HUDEP-2 (cell line): ENCODE data around the gene ST6GALNAC3.

ENCODE experiments used
- DNase-seq, 76 experiments: peaks; one replicate each; lab custom pipeline; 2025; ENCODE audit not compliant: unreplicated experiment in 76 of 76; lab: John Stamatoyannopoulos, UW

The ST6GALNAC3 gene

GRCh38 chr1:76140227-76140626, 65.7 kb downstream of the ST6GALNAC3 start:
- no peak for DNase-seq

- DNase-seq: no peak
Observed at GRCh38 chr1:76141929-76142328, 67.4 kb downstream of the ST6GALNAC3 start.

DNA sequence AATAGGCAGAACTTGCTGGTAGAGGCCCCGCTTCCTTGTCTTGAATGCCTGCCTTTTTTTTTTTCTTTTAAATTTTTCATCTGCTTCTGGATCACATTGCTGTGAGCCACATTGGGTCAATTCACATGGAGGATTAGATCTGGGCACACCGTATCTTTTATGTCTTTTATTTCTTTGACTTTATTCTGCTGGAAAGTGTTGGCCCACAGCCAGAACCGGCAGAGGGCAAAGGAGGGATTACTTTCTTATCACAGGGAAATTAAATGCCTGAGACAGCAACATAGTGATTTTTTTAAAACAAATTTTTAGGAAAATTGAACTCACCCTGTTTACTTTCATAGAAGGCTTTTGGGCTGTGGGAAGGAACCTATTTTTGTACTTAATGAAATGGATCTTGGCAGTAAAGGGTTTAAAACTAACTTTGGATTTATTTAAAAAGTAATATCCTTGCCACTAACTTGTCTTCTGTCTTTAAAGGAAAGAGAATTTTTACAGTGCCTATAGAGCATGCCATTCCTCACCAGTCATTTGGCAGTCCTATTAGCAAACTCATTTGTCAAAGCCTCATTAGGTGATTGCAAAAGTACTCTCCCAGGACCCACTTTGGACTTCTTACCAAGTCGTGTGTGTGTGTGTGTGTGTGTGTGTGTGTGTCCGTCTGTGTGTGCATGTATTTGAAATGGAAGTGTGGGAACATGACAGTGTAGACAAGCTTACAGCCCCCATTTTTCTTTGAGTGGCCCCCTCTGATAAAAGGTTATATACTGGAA, 68.4 kb downstream of the ST6GALNAC3 start:
- DNase-seq: no peak

GRCh38 chr1:76144247-76144646, 69.7 kb downstream of the ST6GALNAC3 start:
- no peak for DNase-seq

GRCh38 chr1:76145332-76145731, 70.8 kb downstream of the ST6GALNAC3 start:
- no peak for DNase-seq

- DNase-seq: no peak
Observed at GRCh38 chr1:76146184-76146583, 71.6 kb downstream of the ST6GALNAC3 start.

DNA sequence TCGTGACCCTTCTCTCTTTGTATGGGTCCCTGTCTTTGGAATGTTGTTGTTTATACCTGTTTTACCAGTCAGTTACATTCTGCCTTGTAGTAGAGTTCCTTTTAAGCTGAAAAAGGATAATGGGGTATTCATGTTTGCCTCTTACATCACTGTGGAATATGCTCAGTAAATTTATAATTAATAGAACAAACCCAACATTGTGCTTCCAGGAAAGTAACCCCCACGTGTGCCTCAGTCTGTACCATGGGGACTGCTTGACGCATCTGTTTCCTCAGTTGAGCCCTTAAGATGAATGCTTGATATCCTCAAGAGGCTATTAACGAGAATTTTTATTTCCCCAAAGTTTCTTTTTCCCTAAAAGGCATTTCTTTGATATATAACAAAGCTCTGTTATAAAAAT, 73.4 kb downstream of the ST6GALNAC3 start:
- DNase-seq: no peak

- no peak for DNase-seq
Observed at GRCh38 chr1:76148460-76148859, 73.9 kb downstream of the ST6GALNAC3 start.

- no peak for DNase-seq
Observed at GRCh38 chr1:76153841-76154205, 79.3 kb downstream of the ST6GALNAC3 start.

GRCh38 chr1:76154206-76154956, 79.8 kb downstream of the ST6GALNAC3 start:
- DNase-seq: peak in 58 of 76 experiments; percentile 3 to 78 (median 38)

DNA sequence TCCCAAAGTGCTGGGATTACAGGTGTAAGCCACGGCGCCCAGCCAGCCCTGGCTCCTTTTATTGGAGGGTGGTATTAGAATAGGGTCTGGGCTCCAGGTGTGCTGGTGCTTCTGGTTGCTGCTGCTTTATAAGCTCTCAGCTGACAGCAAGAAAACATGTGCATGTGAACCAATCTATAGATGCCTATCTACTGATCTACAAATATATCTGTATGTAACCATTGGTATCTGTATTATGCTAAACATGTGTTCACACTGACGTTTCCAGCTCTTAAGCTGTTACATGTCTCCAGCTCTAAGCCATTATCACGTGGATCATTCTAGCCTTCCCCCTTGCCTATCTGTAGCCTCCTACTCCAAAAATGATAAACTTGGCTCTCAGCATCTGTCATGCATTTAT, 82.4 kb downstream of the ST6GALNAC3 start:
- DNase-seq: no peak

- DNase-seq: no peak
Observed at GRCh38 chr1:76158126-76158525, 83.6 kb downstream of the ST6GALNAC3 start.

DNA sequence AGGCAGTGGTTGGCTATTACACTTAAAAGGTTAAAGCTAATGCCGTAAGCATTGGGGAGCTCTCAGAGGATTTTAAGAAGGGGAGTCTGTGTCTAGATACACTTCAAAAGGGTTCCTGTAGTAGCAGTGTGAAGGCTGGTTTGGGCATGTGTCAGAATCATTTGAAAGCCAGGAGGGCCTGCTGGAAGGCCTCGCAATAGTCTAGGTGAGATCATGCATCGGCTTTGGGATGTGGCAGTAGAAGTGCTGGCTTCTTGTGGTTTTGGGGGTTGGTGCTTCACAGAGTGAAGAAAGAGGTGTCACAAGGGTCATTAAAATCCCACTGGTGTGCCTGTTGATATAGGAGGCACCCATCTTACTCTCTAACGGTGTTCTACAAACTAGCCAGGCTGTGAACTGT, 85.7 kb downstream of the ST6GALNAC3 start:
- DNase-seq: no peak

DNA sequence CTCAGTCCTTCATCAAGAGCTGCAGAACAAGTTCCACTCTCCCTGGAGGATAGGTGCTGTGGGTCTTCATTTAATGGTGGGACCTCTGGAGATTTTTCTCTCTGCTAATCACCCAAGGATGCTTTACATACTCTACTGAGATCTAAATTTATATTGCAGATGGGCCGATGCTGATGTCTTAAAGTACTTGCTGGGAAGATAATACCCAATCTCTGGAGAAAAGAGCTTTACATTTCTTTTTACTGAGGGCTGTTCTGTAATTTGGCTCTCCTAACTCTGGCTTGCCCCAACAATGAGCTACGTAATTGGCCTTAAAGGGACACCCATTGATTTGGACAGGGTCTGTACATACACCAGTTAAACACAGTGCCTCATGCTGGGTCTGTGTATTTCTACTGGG, 86.9 kb downstream of the ST6GALNAC3 start:
- DNase-seq: no peak

- no peak for DNase-seq
Observed at GRCh38 chr1:76162254-76162653, 87.7 kb downstream of the ST6GALNAC3 start.

GRCh38 chr1:76164165-76164564, 89.6 kb downstream of the ST6GALNAC3 start:
- no peak for DNase-seq

DNA sequence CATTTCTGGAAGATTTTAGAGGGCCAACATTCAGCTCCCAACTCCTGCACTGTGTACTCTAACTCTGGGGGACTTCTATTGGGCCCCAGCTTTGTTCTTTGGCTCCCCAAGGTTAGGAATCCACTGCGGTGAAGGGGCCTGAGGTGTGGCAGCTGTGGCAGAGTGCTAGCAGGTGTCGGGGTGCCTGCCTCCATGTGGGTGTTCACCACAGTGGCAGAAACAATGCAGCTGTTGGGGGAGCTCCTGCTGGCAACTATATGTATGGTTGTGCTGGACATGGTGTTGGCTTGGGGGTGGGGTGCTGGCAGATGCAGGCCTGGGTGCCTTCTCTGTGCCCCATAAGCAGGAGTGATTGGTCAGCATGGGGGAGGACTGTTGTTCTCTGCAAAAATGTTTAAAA, 95.5 kb downstream of the ST6GALNAC3 start:
- no peak for DNase-seq

- DNase-seq: no peak
Observed at GRCh38 chr1:76170513-76170912, 96.0 kb downstream of the ST6GALNAC3 start.

- DNase-seq: no peak
Observed at GRCh38 chr1:76176000-76176399, 101.5 kb downstream of the ST6GALNAC3 start.

DNA sequence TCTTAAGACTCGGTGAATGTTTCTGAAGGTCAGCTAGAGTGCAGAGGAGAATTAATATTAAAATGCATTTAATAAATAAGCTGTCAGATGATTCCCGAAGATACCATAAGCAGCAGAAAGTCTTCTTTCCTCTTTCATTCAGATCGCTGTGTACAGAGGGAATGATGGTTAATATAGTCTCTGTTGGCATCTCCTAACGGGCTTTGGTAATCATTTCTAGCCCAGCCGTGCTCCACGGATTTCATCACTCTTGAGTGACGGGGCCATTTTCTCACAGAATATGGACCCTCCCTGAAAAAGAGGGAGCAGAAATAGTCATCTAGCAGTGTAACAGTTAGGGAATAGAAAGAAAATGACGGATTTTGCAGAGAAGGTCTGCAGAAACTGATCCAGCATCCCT, 103.1 kb downstream of the ST6GALNAC3 start:
- DNase-seq: no peak

GRCh38 chr1:76179219-76179698, 104.7 kb downstream of the ST6GALNAC3 start:
- DNase-seq: no peak

DNA sequence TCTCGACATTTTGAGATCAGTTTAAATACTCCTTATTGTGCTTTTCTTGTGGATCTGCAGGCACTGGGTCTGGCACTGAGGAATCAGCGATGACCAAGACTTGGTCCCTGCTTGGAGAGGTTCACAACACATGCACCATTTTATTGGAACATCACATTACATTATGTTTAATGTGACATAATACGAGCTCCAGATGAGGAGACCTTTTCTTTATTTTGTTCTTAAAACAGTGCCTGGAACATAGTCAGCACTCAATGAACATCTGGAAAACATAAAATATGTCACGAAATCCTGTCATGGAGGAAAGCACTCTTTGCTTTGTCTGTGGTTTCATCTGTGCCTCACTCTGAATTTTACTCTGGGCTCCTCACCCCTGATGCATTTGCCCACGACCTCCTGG, 110.7 kb downstream of the ST6GALNAC3 start:
- no peak for DNase-seq
